ENCODE data around the gene PACS1.
"Not testable (repeated sequence)": the region's sequence is repeated elsewhere in the genome, so short reads cannot be mapped to it uniquely, and the experiment has no call there.

PACS1 gene

GRCh38 chr11:66076561-66076960 is 6.5 kb downstream of the PACS1 start:
- no peak for DNase-seq

GRCh38 chr11:66077927-66078326 is 7.9 kb downstream of the PACS1 start:
- DNase-seq = no peak

- DNase-seq = not testable (repeated sequence)
These were observed 8.9 kb downstream of the PACS1 start for GRCh38 chr11:66078949-66079348.

GRCh38 chr11:66080055-66080817 is 10.2 kb downstream of the PACS1 start:
- DNase-seq = peak; percentile 18 to 56 (median 48)

- peak; percentile 76 to 86 (median 82) for DNase-seq
These were observed 11.4 kb downstream of the PACS1 start for GRCh38 chr11:66081505-66081904.

GRCh38 chr11:66082946-66083698 is 13.1 kb downstream of the PACS1 start:
- DNase-seq = no peak

GRCh38 chr11:66083767-66084166 is 13.7 kb downstream of the PACS1 start:
- no peak for DNase-seq

GRCh38 chr11:66084821-66085475 is 14.9 kb downstream of the PACS1 start:
- no peak for DNase-seq

- DNase-seq = no peak
These were observed 17.3 kb downstream of the PACS1 start for GRCh38 chr11:66087148-66087908.

- no peak for DNase-seq
These were observed 19.0 kb downstream of the PACS1 start for GRCh38 chr11:66089067-66089466.

- no peak for DNase-seq
These were observed 20.2 kb downstream of the PACS1 start for GRCh38 chr11:66090288-66090687.

- not testable (repeated sequence) for DNase-seq
These were observed 22.1 kb downstream of the PACS1 start for GRCh38 chr11:66092125-66092524.

- peak in 1 of 4 experiments; percentile 38 for DNase-seq
These were observed 29.7 kb downstream of the PACS1 start for GRCh38 chr11:66099746-66100145.

- DNase-seq = peak; percentile 76 to 88 (median 88)
These were observed 30.4 kb downstream of the PACS1 start for GRCh38 chr11:66100272-66101065.

GRCh38 chr11:66101066-66101464 is 31.0 kb downstream of the PACS1 start:
- DNase-seq = no peak

- DNase-seq = no peak
These were observed 34.1 kb downstream of the PACS1 start for GRCh38 chr11:66104057-66104638.

- peak; percentile 61 to 77 (median 70) for DNase-seq
These were observed 36.9 kb downstream of the PACS1 start for GRCh38 chr11:66106786-66107599.

GRCh38 chr11:66107600-66108510 is 37.8 kb downstream of the PACS1 start:
- DNase-seq = peak in 2 of 4 experiments; percentile 1 to 7

GRCh38 chr11:66109294-66109693 is 39.2 kb downstream of the PACS1 start:
- DNase-seq = peak in 1 of 4 experiments; percentile 8
